ENCODE results near the gene MRPL52.
"Not testable (repeated sequence)": the region's sequence is repeated elsewhere in the genome, so short reads cannot be mapped to it uniquely, and the experiment has no call there.

The MRPL52 gene

DNA sequence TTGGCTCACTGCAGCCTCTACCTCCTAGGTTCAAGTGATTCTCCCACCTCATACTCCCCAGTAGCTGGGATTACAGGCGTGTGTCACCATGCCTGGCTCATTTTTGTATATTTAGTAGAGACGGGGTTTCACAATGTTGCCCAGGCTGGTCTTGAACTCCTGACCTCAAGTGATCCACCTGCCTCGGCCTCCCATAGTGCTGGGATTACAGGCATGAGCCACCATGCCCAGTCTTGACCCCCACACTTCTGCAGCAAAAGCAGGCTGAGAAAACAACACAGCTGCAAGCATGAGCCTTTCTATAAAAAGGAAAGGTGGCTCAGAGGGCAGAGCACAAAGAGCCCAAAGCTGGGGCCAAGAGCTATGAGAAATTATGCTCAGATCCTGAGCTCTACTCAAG is 30.7 kb downstream of the MRPL52 start:
- not testable (repeated sequence) for FAIRE-seq

DNA sequence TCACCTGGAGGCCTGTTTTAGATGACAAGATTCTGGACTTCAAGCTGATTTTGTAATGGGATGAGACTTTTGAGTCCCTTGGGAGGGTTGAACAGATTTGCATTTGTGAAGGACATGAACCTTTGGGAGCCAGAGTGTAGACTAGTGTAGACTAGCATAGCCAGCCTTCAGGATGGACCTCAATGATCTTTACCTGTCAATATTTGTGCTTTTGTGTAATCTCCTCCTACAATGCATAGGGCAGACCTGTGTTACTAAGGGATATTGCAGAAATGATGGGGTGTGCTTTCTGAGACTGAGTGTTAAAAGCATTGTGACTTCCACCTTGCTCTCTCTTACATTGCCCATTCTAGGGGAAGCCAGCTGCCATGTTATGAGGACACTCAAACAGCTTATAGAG is 32.0 kb downstream of the MRPL52 start:
- no peak for FAIRE-seq

DNA sequence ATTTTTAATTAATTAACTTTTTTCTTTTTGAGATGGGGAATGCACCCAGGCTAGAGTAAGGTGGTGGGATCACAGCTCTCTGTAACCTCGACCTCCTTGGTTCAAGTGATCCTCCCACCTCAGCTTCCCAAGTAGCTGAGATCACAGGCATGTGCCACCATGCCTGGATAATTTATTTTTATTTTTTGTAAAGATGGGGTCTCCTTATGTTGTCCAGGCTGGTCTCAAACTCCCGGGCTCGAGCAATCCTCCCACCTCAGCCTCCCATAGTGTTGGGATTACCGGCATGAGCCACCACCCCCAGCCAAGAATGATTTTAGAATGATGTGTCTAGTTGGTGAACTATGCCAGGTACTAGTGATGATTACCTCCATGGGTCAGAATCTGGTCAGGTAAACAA is 35.3 kb downstream of the MRPL52 start:
- no peak for FAIRE-seq

DNA sequence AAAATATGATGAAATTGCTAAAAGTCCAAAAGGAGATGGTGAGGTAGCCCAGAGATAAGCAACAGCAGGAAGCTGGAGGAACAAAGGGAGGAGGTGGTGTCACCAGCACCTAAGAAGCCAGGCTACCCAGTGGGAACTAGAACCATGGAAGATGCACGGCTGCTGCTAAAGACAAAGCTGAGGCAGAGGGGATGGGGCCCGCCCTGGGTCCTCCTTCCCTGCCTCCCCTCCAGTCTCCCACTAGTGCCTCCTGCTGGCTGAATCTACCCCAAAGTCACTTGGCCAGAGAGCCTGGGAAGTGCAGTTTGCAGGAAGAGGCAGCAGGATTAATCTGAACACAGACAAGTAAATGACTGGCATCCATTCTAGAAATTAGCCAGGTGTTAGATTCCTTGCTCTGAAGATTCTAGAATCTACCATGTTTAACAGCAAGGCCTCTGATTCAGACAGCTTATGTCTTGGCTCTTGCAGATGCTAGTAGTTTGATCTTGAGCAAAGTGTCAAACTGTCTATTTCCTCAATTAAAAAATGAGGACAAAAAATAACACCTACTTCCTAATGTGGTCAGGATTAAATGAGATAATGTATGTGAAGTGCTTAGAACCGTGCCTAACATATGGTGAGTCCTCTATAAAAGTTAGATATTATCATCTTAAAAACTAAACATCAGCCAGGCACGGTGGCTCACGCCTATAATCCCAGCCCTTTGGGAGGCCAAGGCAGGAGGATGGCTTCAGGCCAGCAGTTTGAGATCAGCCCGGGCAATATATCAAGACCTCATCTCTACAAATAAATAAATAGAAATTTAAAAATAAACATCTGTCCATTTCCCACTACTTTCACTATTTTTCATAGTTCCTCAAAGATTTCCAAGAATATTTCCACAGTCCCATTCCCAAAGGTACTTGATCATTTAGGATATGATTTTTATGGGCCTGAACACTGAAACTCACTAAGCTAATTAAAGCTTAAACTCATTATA is 36.0 kb downstream of the MRPL52 start:
- FAIRE-seq, result no peak

DNA sequence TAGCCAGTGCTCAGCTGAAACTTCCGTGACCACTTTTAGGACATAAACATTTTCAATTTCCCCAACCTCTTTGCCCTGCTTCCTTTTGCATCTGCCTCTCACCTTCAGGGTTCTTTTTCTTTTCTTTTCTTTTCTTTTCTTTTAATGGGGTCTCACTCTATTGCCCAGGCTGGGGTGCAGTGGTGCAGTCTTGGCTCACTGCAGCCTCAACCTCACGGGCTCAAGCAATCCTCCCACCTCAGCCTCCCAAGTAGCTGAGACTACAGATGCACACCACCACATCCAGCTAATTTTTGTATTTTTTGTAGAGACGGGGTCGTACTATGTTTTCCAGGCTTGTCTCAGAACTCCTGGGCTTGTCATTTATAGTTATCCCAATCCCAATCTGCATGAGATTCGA is 37.2 kb downstream of the MRPL52 start:
- no peak for FAIRE-seq

DNA sequence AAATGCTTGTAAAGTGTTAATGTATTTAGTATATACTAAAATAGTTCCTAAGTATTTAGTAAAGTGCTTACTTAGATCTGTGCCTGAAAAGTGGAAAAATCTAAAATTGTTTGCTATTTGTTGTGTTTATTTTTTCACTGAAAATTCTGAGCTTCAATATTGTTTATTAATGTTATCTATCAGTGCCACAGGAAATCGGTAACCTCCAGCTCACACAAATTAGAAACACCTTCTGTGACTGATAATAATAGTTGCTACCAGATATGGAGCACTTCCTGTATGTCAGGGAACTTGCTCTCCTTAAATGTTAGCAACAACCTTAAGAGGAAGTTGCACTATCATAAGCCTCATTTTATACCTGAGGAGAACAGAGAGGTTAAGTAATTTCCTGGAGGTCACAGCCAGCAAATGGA is 41.1 kb downstream of the MRPL52 start:
- no peak for FAIRE-seq

- no peak for FAIRE-seq
Measured at GRCh38 chr14:22871224-22872032, 41.7 kb downstream of the MRPL52 start, which contains the start of gene LRP10. Gene LRP10 (plus strand): TSS chr14:22871740. CDS start chr14:22872304, 564 bp downstream.

- no peak for FAIRE-seq
Measured at GRCh38 chr14:22872033-22872832, 42.5 kb downstream of the MRPL52 start.

GRCh38 chr14:22872833-22873520 is 43.3 kb downstream of the MRPL52 start:
- FAIRE-seq, result no peak

- no peak for FAIRE-seq
Measured at GRCh38 chr14:22875003-22875747, 45.5 kb downstream of the MRPL52 start.

GRCh38 chr14:22875748-22876319 is 46.1 kb downstream of the MRPL52 start:
- FAIRE-seq, result no peak

GRCh38 chr14:22877000-22877501 is 47.4 kb downstream of the MRPL52 start:
- FAIRE-seq, result no peak

DNA sequence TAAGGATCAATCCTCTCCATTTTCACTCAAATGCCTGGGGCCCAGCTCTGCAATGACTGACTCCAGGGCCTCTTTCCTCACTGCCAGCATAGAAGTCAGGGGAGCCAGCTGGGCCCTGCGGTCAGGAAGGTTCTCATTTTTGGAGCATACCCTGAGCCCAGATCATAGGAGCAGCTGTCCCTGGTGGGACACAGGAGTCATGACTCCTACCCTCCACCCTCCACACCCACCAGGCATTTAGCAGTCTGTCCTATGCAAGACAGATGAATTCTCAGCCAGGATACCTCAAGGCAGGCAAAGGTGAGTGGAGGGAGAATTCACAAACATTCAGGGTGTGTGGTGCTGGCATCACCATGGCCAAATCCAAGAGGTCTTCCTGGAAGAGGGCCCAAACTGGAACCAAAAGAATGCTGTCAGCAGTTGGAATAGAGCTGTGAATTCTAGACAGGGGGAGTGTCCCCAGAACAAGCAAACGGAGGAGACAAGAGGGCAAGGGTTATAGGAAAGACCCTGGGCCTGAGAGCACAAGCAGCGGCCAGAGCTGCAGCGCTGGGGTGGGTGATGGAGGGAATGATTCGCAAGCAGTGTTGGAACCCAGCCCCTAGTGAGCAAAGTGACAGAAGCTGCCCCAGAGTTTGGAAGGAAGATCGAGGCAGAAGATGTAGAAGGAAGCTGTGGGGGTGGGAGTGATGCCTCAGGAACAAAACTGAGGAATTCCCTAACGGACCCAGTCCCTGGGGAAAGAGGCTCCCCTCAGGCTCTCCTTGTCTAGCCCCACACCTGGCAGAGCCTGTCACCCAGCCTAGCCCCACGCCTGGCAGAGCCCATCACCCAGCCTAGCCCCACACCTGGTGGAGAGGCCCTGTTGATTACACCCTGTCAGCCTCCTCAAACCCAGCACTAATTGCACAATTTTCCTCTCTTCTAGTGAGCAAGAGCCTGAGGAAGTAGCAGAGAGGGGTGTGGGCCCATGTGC is 48.9 kb downstream of the MRPL52 start:
- no peak for FAIRE-seq

GRCh38 chr14:22882064-22882463 is 52.4 kb downstream of the MRPL52 start:
- no peak for FAIRE-seq

- no peak for FAIRE-seq
Measured at GRCh38 chr14:22882529-22883172, 53.0 kb downstream of the MRPL52 start.

- no peak for FAIRE-seq
Measured at GRCh38 chr14:22883173-22883976, 53.7 kb downstream of the MRPL52 start, which contains the start of gene REM2. Gene REM2 (plus strand): TSS chr14:22883222. CDS start chr14:22883288, 66 bp downstream.

DNA sequence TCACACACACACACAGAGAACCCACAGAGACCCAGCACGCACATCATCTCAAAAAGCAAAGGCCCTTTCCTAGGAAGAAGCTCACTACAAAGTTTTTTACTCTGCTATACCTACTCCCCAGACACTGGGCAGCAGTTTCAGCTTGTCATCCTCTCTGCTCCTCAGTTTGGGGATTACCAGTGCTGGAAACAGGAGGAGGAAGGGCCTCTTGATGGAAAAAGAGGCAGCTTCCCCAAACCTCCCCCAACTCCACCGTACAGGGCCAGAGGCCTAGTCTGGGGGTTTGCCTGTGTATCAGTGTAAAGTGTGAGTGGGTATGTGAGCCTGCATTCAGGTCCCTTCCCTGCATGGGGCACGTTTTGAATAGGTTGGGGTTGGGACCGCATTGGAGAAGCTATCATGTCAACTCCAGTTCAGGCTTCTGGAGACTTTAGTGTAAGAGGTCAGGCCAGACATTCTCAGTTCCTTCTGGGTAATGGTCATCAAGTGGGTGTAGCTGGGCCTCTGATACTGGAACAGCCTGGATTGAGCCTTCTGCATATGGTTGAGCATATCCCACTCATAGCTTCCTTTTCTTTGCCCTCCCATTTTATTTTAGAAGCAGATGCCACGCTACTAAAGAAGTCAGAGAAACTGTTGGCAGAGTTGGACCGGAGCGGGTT is 54.5 kb downstream of the MRPL52 start:
- no peak for FAIRE-seq

Data from endometrium (tissue), 2 donors.